ENCODE measurements around the gene ATG5.

Gene ATG5

GRCh38 chr6:106163446-106163965, 162.1 kb downstream of the ATG5 start:
- Histone ChIP-seq H2AFZ (ENCODE audit: insufficient read depth, low read length, poor library complexity) (no peak overlapping the region), H3K27ac (ENCODE audit: low read depth, low read length) (no peak overlapping the region), H3K4ac (ENCODE audit: low read depth, low read length) (no peak overlapping the region), H2BK5ac (ENCODE audit: low read depth, low read length, poor library complexity) (no peak overlapping the region), H3K4me3 (ENCODE audit: low read depth, low read length) (no peak overlapping the region), H3K23ac (ENCODE audit: low read length) (no peak overlapping the region), H3K27me3 (ENCODE audit: insufficient read depth, low read length) (no peaks in the 10 kb centered on the region), H2BK12ac (ENCODE audit: low read length) (no peak overlapping the region), H4K8ac (ENCODE audit: low read depth, low read length) (no peak overlapping the region), H3K79me1 (ENCODE audit: low read length) (no peaks in the 10 kb centered on the region), H3K14ac (ENCODE audit: low read length) (no peak overlapping the region), H3K18ac (ENCODE audit: low read length) (no peak overlapping the region), H4K91ac (ENCODE audit: low read depth, low read length) (no peak overlapping the region), H3K4me1 (ENCODE audit: control insufficient read depth in 1 of 2, insufficient read depth in 2 of 2, low read length in 2 of 2) (no peaks in the 10 kb centered on the region), H3K4me2 (ENCODE audit: low read length) (no peak overlapping the region), H2BK120ac (ENCODE audit: insufficient read depth, low read length, poor library complexity) (no peak overlapping the region), H3K36me3 (ENCODE audit: control insufficient read depth in 1 of 2, insufficient read depth in 2 of 2, low read length in 2 of 2) (no peaks in the 10 kb centered on the region), H3K9me3 (ENCODE audit: insufficient read depth, low read depth, low read length) (no peaks in the 10 kb centered on the region), H4K12ac (ENCODE audit: low read depth, low read length) (no peak overlapping the region), H3K9ac (ENCODE audit: low read length) (no peak overlapping the region), H2AK5ac (ENCODE audit: low read length) (no peak overlapping the region), H3K79me2 (ENCODE audit: control insufficient read depth, insufficient read depth, low read length, poor library complexity) (no peaks in the 10 kb centered on the region)
- no CpG with 5 or more reads among the region's 7 CpGs for WGBS (ENCODE audit: extremely low coverage, insufficient coverage, insufficient read length)
- peak in 1 of 2 donors; percentile 12 for DNase-seq

DNA sequence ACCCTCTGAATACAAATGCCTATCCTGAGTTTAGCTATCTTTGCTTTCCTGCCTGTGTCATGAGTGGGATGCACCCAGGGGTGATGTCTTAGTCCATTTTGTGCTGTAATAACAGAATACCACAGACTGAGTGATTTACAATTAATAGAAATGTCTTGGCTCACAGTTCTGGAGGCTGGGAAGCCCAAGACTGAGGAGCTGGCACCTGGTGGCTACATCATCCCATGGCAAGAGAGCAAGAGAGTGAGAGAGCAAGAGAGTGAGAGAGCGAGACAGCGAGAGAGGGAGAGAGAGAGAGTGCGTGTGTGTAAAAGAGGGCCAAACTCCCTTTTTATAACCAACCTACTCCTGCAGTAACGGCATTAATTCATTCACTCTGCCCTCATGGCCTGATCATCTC, 162.6 kb downstream of the ATG5 start:
- Histone ChIP-seq H3K23ac (ENCODE audit: low read length) (no peak overlapping the region), H3K36me3 (ENCODE audit: control insufficient read depth in 1 of 2, insufficient read depth in 2 of 2, low read length in 2 of 2) (no peaks in the 10 kb centered on the region), H3K18ac (ENCODE audit: low read length) (no peak overlapping the region), H3K4me1 (ENCODE audit: control insufficient read depth in 1 of 2, insufficient read depth in 2 of 2, low read length in 2 of 2) (no peaks in the 10 kb centered on the region), H2BK120ac (ENCODE audit: insufficient read depth, low read length, poor library complexity) (no peak overlapping the region), H3K14ac (ENCODE audit: low read length) (no peak overlapping the region), H4K12ac (ENCODE audit: low read depth, low read length) (no peak overlapping the region), H3K27ac (ENCODE audit: low read depth, low read length) (no peak overlapping the region), H3K4me3 (ENCODE audit: low read depth, low read length) (no peak overlapping the region), H2BK5ac (ENCODE audit: low read depth, low read length, poor library complexity) (no peak overlapping the region), H3K9ac (ENCODE audit: low read length) (no peak overlapping the region), H3K27me3 (ENCODE audit: insufficient read depth, low read length) (no peaks in the 10 kb centered on the region), H3K79me1 (ENCODE audit: low read length) (no peaks in the 10 kb centered on the region), H4K91ac (ENCODE audit: low read depth, low read length) (no peak overlapping the region), H4K8ac (ENCODE audit: low read depth, low read length) (no peak overlapping the region), H3K9me3 (ENCODE audit: insufficient read depth, low read depth, low read length) (no peaks in the 10 kb centered on the region), H2AFZ (ENCODE audit: insufficient read depth, low read length, poor library complexity) (no peak overlapping the region), H2AK5ac (ENCODE audit: low read length) (no peak overlapping the region), H3K4me2 (ENCODE audit: low read length) (no peak overlapping the region), H2BK12ac (ENCODE audit: low read length) (no peak overlapping the region), H3K4ac (ENCODE audit: low read depth, low read length) (no peak overlapping the region), H3K79me2 (ENCODE audit: control insufficient read depth, insufficient read depth, low read length, poor library complexity) (no peaks in the 10 kb centered on the region)
- DNase-seq: no peak
- no CpG with 5 or more reads among the region's 4 CpGs for WGBS (ENCODE audit: extremely low coverage, insufficient coverage, insufficient read length)

GRCh38 chr6:106161893-106162292, 163.7 kb downstream of the ATG5 start:
- WGBS (ENCODE audit: extremely low coverage, insufficient coverage, insufficient read length): no CpG with 5 or more reads among the region's 2 CpGs
- Histone ChIP-seq H3K14ac (ENCODE audit: low read length) (no peak overlapping the region), H2BK12ac (ENCODE audit: low read length) (no peak overlapping the region), H3K79me1 (ENCODE audit: low read length) (no peaks in the 10 kb centered on the region), H3K79me2 (ENCODE audit: control insufficient read depth, insufficient read depth, low read length, poor library complexity) (no peaks in the 10 kb centered on the region), H3K4ac (ENCODE audit: low read depth, low read length) (no peak overlapping the region), H3K18ac (ENCODE audit: low read length) (no peak overlapping the region), H2AFZ (ENCODE audit: insufficient read depth, low read length, poor library complexity) (no peak overlapping the region), H2BK5ac (ENCODE audit: low read depth, low read length, poor library complexity) (no peak overlapping the region), H3K9me3 (ENCODE audit: insufficient read depth, low read depth, low read length) (no peaks in the 10 kb centered on the region), H4K91ac (ENCODE audit: low read depth, low read length) (no peak overlapping the region), H4K12ac (ENCODE audit: low read depth, low read length) (no peak overlapping the region), H3K27me3 (ENCODE audit: insufficient read depth, low read length) (no peaks in the 10 kb centered on the region), H3K4me1 (ENCODE audit: control insufficient read depth in 1 of 2, insufficient read depth in 2 of 2, low read length in 2 of 2) (no peaks in the 10 kb centered on the region), H2AK5ac (ENCODE audit: low read length) (no peak overlapping the region), H3K27ac (ENCODE audit: low read depth, low read length) (no peak overlapping the region), H3K4me2 (ENCODE audit: low read length) (no peak overlapping the region), H3K4me3 (ENCODE audit: low read depth, low read length) (no peak overlapping the region), H2BK120ac (ENCODE audit: insufficient read depth, low read length, poor library complexity) (no peak overlapping the region), H3K9ac (ENCODE audit: low read length) (no peak overlapping the region), H4K8ac (ENCODE audit: low read depth, low read length) (no peak overlapping the region), H3K23ac (ENCODE audit: low read length) (no peak overlapping the region), H3K36me3 (ENCODE audit: control insufficient read depth in 1 of 2, insufficient read depth in 2 of 2, low read length in 2 of 2) (no peaks in the 10 kb centered on the region)
- DNase-seq: no peak

DNA sequence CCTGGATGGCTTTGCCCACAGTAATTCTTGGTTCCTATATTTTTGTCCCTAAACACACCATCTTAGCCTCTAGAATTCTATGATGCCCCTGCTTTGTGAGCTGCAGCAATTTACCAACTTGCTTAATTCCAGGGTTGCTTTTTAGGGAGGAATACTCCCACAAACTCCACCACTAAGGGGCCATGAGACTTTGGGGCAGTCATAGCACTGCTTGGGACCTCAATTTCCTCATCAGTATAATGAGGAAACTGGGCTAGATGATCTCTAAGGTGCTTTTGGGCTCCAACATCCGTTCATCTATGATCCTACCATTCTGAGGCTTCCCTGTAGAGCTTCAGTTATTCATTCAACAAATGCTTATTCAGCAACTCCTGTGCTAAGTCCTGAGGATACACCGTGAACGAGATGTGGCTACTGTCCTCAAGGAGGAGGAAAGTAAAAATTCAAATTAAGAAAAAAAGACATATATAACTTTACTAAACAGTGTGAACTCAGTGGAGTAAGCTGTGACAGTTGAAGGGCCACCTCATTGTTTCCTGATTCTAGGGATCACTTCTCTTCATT, 164.2 kb downstream of the ATG5 start:
- Histone ChIP-seq H4K91ac (ENCODE audit: low read depth, low read length) (no peak overlapping the region), H3K9ac (ENCODE audit: low read length) (no peak overlapping the region), H4K8ac (ENCODE audit: low read depth, low read length) (no peak overlapping the region), H3K36me3 (ENCODE audit: control insufficient read depth in 1 of 2, insufficient read depth in 2 of 2, low read length in 2 of 2) (no peaks in the 10 kb centered on the region), H2AFZ (ENCODE audit: insufficient read depth, low read length, poor library complexity) (no peak overlapping the region), H3K9me3 (ENCODE audit: insufficient read depth, low read depth, low read length) (no peaks in the 10 kb centered on the region), H2BK12ac (ENCODE audit: low read length) (no peak overlapping the region), H3K4me3 (ENCODE audit: low read depth, low read length) (no peak overlapping the region), H3K4ac (ENCODE audit: low read depth, low read length) (no peak overlapping the region), H2BK120ac (ENCODE audit: insufficient read depth, low read length, poor library complexity) (no peak overlapping the region), H3K23ac (ENCODE audit: low read length) (no peak overlapping the region), H3K79me1 (ENCODE audit: low read length) (no peaks in the 10 kb centered on the region), H3K27ac (ENCODE audit: low read depth, low read length) (no peak overlapping the region), H2BK5ac (ENCODE audit: low read depth, low read length, poor library complexity) (no peak overlapping the region), H3K4me2 (ENCODE audit: low read length) (no peak overlapping the region), H3K79me2 (ENCODE audit: control insufficient read depth, insufficient read depth, low read length, poor library complexity) (no peaks in the 10 kb centered on the region), H3K18ac (ENCODE audit: low read length) (no peak overlapping the region), H2AK5ac (ENCODE audit: low read length) (no peak overlapping the region), H3K14ac (ENCODE audit: low read length) (no peak overlapping the region), H4K12ac (ENCODE audit: low read depth, low read length) (no peak overlapping the region), H3K27me3 (ENCODE audit: insufficient read depth, low read length) (no peaks in the 10 kb centered on the region), H3K4me1 (ENCODE audit: control insufficient read depth in 1 of 2, insufficient read depth in 2 of 2, low read length in 2 of 2) (no peaks in the 10 kb centered on the region)
- no peak for DNase-seq
- WGBS (ENCODE audit: extremely low coverage, insufficient coverage, insufficient read length): no CpG with 5 or more reads among the region's 3 CpGs

All from trophoblast cell (in vitro differentiated cells and primary cell).